ENCODE data around the gene CCNH. TPM values are rescaled to one million over a fixed set of nuclear protein-coding genes. Genes with fewer than 3 reads are reported as not detected.

Gene CCNH
- total RNA-seq, 1 experiment from 2014 or later: 39.6 TPM

DNA sequence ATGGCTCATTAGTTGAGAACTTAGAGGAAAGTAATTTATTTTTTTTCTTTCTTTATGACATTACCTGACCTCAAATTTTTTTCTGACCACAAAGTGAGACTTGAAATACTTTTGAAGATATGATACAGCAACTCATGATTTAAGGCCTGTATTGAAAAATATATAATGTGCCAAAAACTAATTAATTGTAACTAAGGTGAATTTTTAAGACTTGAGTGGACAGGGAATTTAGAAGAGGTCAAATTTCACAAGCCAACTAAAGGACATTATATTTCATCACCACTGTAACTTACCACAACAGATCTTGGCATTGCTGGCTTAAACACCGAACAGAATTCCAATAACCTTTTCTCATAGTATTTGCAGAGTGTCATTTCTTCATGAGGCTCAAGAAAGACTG lies 1.8 kb downstream of the CCNH start:
- Histone ChIP-seq H3K4me1 (0 out of 2 replicates have a peak, but pooled peaks cover 5% of the 10 kb centered on the region), H3K9me3 (no peaks in the 10 kb centered on the region), H3K36me3 (ENCODE audit: control insufficient read depth, insufficient read depth, low read length) (no peaks in the 10 kb centered on the region; the same call in 1 of the 2 replicates), H3K4me3 (ENCODE audit: low read depth, low read length) (no peak overlapping the region), H3K27me3 (replicated peaks; ENCODE audit: control insufficient read depth, insufficient read depth, low read length) (no peaks in the 10 kb centered on the region)
- TF ChIP-seq, protein P1, sequence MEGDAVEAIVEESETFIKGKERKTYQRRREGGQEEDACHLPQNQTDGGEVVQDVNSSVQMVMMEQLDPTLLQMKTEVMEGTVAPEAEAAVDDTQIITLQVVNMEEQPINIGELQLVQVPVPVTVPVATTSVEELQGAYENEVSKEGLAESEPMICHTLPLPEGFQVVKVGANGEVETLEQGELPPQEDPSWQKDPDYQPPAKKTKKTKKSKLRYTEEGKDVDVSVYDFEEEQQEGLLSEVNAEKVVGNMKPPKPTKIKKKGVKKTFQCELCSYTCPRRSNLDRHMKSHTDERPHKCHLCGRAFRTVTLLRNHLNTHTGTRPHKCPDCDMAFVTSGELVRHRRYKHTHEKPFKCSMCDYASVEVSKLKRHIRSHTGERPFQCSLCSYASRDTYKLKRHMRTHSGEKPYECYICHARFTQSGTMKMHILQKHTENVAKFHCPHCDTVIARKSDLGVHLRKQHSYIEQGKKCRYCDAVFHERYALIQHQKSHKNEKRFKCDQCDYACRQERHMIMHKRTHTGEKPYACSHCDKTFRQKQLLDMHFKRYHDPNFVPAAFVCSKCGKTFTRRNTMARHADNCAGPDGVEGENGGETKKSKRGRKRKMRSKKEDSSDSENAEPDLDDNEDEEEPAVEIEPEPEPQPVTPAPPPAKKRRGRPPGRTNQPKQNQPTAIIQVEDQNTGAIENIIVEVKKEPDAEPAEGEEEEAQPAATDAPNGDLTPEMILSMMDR (IDR thresholded peaks at IDR 0.05; ENCODE audit: insufficient read depth in 1 of 2, low read depth in 1 of 2, low read length in 1 of 2, severe bottlenecking in 1 of 2, unreplicated experiment in 1 of 2): no peak
- no TSS peak for BruUV-seq (replicated peaks)
- intact Hi-C loops (cut with micrococcal nuclease; ENCODE audit: unreplicated experiment): loop anchor here (5.0 kb wide), 1 partner anchor 856 kb away; the partner anchor contains the start of gene TMEM161B
- Mint-ChIP-seq H3K36me3 (ENCODE audit: insufficient read depth, unreplicated experiment) (peaks cover 47% of the 10 kb centered on the region), H3K4me3 (ENCODE audit: unreplicated experiment) (peak overlapping the region; percentile 65), H3K4me1 (ENCODE audit: low read depth, unreplicated experiment) (peaks cover 5% of the 10 kb centered on the region), H3K27me3 (ENCODE audit: insufficient read depth, unreplicated experiment) (no peaks in the 10 kb centered on the region), H3K9me3 (ENCODE audit: unreplicated experiment) (no peaks in the 10 kb centered on the region), H3K27ac (ENCODE audit: unreplicated experiment) (no peak overlapping the region)
- DNase-seq: no peak
- POLR2A ChIA-PET: no interaction called here
- CTCF ChIA-PET: interaction anchor here (0.8 kb wide), 1 partner anchor 11 kb away, joined by 5 read pairs; no protein-coding TSS in a partner anchor

DNA sequence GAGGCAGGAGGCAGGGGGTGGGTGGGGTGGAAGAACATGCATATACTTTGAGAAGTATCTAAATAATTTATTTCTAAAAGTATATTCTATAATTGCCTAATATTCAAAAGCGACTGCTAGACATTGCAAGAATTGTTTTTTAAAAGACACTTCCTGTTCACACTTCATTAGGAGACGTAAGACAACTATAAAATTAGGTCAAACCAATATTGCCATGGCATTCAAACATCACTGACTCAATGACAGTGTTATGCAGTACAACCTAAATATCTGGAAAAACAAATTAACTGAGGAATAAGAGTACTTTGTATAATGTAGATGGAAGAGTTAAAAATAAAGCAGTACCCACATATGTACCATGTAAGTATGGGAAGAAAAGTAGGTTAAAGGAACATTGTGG lies 4.5 kb downstream of the CCNH start:
- H3K27me3 Mint-ChIP-seq (ENCODE audit: insufficient read depth, unreplicated experiment): no peaks in the 10 kb centered on the region
- Histone ChIP-seq H3K27me3 (replicated peaks; ENCODE audit: control insufficient read depth, insufficient read depth, low read length) (no peaks in the 10 kb centered on the region), H3K4me3 (ENCODE audit: low read depth, low read length) (no peak overlapping the region), H3K4me1 (0 out of 2 replicates have a peak, but pooled peaks cover 5% of the 10 kb centered on the region), H3K9me3 (no peaks in the 10 kb centered on the region), H3K36me3 (ENCODE audit: control insufficient read depth, insufficient read depth, low read length) (no peaks in the 10 kb centered on the region; the same call in 1 of the 2 replicates)
- DNase-seq: no peak
- intact Hi-C loops (cut with micrococcal nuclease; ENCODE audit: unreplicated experiment): no loop called here
- H3K4me1 Mint-ChIP-seq (ENCODE audit: low read depth, unreplicated experiment): peaks cover 5% of the 10 kb centered on the region
- peaks cover 59% of the 10 kb centered on the region for H3K36me3 Mint-ChIP-seq (ENCODE audit: insufficient read depth, unreplicated experiment)
- CTCF ChIA-PET: no interaction called here
- TF ChIP-seq, protein P1 (IDR thresholded peaks at IDR 0.05; ENCODE audit: insufficient read depth in 1 of 2, low read depth in 1 of 2, low read length in 1 of 2, severe bottlenecking in 1 of 2, unreplicated experiment in 1 of 2): no peak
- H3K27ac Mint-ChIP-seq (ENCODE audit: unreplicated experiment): no peak overlapping the region
- POLR2A ChIA-PET: no interaction called here
- H3K4me3 Mint-ChIP-seq (ENCODE audit: unreplicated experiment): no peak overlapping the region
- no peaks in the 10 kb centered on the region for H3K9me3 Mint-ChIP-seq (ENCODE audit: unreplicated experiment)
- BruUV-seq (replicated peaks): no TSS peak

DNA sequence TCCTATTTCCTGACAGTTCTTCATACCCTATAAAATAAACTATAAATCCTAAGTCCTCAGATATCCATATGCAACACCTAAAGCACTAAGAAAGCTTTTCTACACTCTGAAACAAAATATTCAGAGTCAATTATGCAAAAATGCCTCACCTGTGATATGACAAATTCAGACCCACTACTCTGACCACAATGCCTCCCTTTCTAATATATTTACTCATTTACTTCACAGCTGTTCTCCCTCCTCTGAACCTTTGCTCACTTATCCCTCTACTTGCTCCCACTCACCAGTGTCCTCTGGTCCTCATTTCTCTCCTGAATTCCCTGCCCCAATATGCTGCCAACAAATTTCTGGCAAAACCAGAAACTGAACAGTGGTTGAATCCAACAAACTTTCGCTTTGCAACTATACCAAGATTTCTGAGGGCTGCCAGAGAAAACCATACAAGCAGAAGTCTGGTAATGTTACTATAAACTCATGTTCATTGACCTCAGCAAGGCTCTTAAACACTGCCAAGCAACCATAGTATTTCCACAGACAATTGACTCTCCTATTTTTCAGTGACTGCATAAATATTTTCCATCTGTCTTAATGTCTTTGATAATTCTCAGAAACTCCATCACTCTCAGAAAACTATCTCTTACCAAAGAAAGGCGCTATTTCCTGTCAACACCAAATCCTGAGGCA lies 7.1 kb downstream of the CCNH start:
- POLR2A ChIA-PET: no interaction called here
- Histone ChIP-seq H3K27me3 (replicated peaks; ENCODE audit: control insufficient read depth, insufficient read depth, low read length) (no peaks in the 10 kb centered on the region), H3K4me1 (no peaks in the 10 kb centered on the region), H3K9me3 (no peaks in the 10 kb centered on the region), H3K4me3 (ENCODE audit: low read depth, low read length) (no peak overlapping the region), H3K36me3 (ENCODE audit: control insufficient read depth, insufficient read depth, low read length) (peaks cover 3% of the 10 kb centered on the region)
- TF ChIP-seq, protein P1 (IDR thresholded peaks at IDR 0.05; ENCODE audit: insufficient read depth in 1 of 2, low read depth in 1 of 2, low read length in 1 of 2, severe bottlenecking in 1 of 2, unreplicated experiment in 1 of 2): no peak
- no TSS peak for BruUV-seq (replicated peaks)
- Mint-ChIP-seq H3K27me3 (ENCODE audit: insufficient read depth, unreplicated experiment) (no peaks in the 10 kb centered on the region), H3K4me1 (ENCODE audit: low read depth, unreplicated experiment) (peaks cover 5% of the 10 kb centered on the region), H3K27ac (ENCODE audit: unreplicated experiment) (no peak overlapping the region), H3K36me3 (ENCODE audit: insufficient read depth, unreplicated experiment) (peaks cover 67% of the 10 kb centered on the region), H3K4me3 (ENCODE audit: unreplicated experiment) (no peak overlapping the region), H3K9me3 (ENCODE audit: unreplicated experiment) (no peaks in the 10 kb centered on the region)
- intact Hi-C loops (cut with micrococcal nuclease; ENCODE audit: unreplicated experiment): no loop called here
- DNase-seq: no peak
- CTCF ChIA-PET: no interaction called here
